Measurements from ENCODE around the gene DUOX1. TPM values are rescaled to one million over a fixed set of nuclear protein-coding genes. Genes with fewer than 3 reads are reported as not detected.

DUOX1 gene
- total RNA-seq, 4 donors from 2014 or later: 0.14 to 4.1 (median 0.64) TPM; not detected in 1

GRCh38 chr15:45162771-45163507, 33.1 kb downstream of the DUOX1 start:
- Histone ChIP-seq H3K27me3 (no peaks in the 10 kb centered on the region), H3K36me3 (no peaks in the 10 kb centered on the region), H3K27ac (no peak overlapping the region), H3K4me3 (no peak overlapping the region), H3K4me1 (peaks cover 10 to 21% (median 12%) of the 10 kb centered on the region in 4 donors), H3K9me3 (no peaks in the 10 kb centered on the region)
- intact Hi-C loops (cut with DNase I; ENCODE audit: low total_unique reads): loop anchor here (10.0 kb wide), 1 partner anchor 232 kb away; no protein-coding TSS in a partner anchor
- peak; percentile 80 for DNase-seq
- 13% methylated on average over 7 of the region's 7 CpGs; no CpG with 5 or more reads in 1 of the 2 donors for WGBS, 2 donors (ENCODE audit: low coverage in 1 of 2)
- in situ Hi-C loops (cut with MboI; ENCODE audit: low pct_ligation_motif_present in 1 of 4, low pct_unique_long_range_greater_than_20kb in 1 of 4, low sequenced_read_pairs in 3 of 4): loop anchor here in 2 of 4 donors (25.0 kb wide), 2 partner anchors 224 to 449 kb away; partner anchors contain the start of gene GATM (in 1 of the 2)
- no peak for TF ChIP-seq POLR2AphosphoS5 (IDR thresholded peaks at IDR 0.05)
- peak; percentile 77 to 88 (median 79) for TF ChIP-seq CTCF (IDR thresholded peaks at IDR 0.05)
- TF ChIP-seq EP300 (IDR thresholded peaks at IDR 0.05; ENCODE audit: low read depth): no peak
- TF ChIP-seq POLR2A (IDR thresholded peaks at IDR 0.05): no peak

DNA sequence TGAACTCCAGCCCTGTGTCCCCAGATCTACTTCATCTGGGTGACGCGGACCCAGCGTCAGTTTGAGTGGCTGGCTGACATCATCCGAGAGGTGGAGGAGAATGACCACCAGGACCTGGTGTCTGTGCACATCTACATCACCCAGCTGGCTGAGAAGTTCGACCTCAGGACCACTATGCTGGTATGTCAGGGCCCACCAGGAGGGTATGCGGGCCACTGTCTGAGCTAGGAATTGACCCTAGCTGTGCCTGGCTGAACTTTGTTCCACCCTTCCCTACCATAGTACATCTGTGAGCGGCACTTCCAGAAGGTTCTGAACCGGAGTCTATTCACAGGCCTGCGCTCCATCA, 33.7 kb downstream of the DUOX1 start:
- Histone ChIP-seq H3K27me3 (no peaks in the 10 kb centered on the region), H3K4me3 (no peak overlapping the region), H3K4me1 (peaks cover 10 to 21% (median 12%) of the 10 kb centered on the region in 4 donors), H3K36me3 (no peaks in the 10 kb centered on the region), H3K27ac (no peak overlapping the region), H3K9me3 (no peaks in the 10 kb centered on the region)
- DNase-seq: no peak
- 90% methylated on average over 9 of the region's 9 CpGs; no CpG with 5 or more reads in 1 of the 2 donors for WGBS, 2 donors (ENCODE audit: low coverage in 1 of 2)
- in situ Hi-C loops (cut with MboI; ENCODE audit: low pct_ligation_motif_present in 1 of 4, low pct_unique_long_range_greater_than_20kb in 1 of 4, low sequenced_read_pairs in 3 of 4) (loop anchor here in 2 of 4 donors (25.0 kb wide), 2 partner anchors 224 to 449 kb away; partner anchors contain the start of gene GATM (in 1 of the 2)), intact Hi-C loops (cut with DNase I; ENCODE audit: low total_unique reads) (loop anchor here (10.0 kb wide), 1 partner anchor 231 kb away; no protein-coding TSS in a partner anchor)
- TF ChIP-seq POLR2A (IDR thresholded peaks at IDR 0.05) (no peak), EP300 (IDR thresholded peaks at IDR 0.05; ENCODE audit: low read depth) (no peak), CTCF (IDR thresholded peaks at IDR 0.05) (no peak), POLR2AphosphoS5 (IDR thresholded peaks at IDR 0.05) (no peak)

DNA sequence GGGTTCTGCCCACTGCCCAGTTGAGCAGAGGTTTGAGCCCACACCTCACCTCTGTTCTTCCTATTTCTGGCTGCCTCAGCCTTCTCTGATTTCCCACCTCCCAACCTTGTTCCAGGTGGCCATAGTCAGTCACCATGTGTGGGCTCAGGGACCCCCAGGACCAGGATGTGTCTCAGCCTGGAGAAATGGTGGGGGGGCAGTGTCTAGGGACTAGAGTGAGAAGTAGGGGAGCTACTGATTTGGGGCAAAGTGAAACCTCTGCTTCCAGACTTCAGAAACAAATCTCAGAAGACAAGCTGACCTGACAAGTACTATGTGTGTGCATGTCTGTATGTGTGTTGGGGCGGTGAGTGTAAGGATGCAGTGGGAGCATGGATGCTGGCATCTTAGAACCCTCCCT, 35.1 kb downstream of the DUOX1 start:
- Histone ChIP-seq H3K9me3 (no peaks in the 10 kb centered on the region), H3K27me3 (no peaks in the 10 kb centered on the region), H3K4me3 (no peak overlapping the region), H3K4me1 (peaks cover 10 to 21% (median 12%) of the 10 kb centered on the region in 4 donors), H3K36me3 (no peaks in the 10 kb centered on the region), H3K27ac (peak overlapping the region in 1 of 4 donors; percentile 95)
- intact Hi-C loops (cut with DNase I; ENCODE audit: low total_unique reads) (loop anchor here (10.0 kb wide), 1 partner anchor 230 kb away; no protein-coding TSS in a partner anchor), in situ Hi-C loops (cut with MboI; ENCODE audit: low pct_ligation_motif_present in 1 of 4, low pct_unique_long_range_greater_than_20kb in 1 of 4, low sequenced_read_pairs in 3 of 4) (loop anchor here in 2 of 4 donors (25.0 kb wide), 2 partner anchors 222 to 447 kb away; partner anchors contain the start of gene GATM (in 1 of the 2))
- 100% methylated on average over 1 of the region's 1 CpG; no CpG with 5 or more reads in 1 of the 2 donors for WGBS, 2 donors (ENCODE audit: low coverage in 1 of 2)
- TF ChIP-seq POLR2A (IDR thresholded peaks at IDR 0.05) (no peak), EP300 (IDR thresholded peaks at IDR 0.05; ENCODE audit: low read depth) (no peak), CTCF (IDR thresholded peaks at IDR 0.05) (no peak), POLR2AphosphoS5 (IDR thresholded peaks at IDR 0.05) (no peak)
- DNase-seq: no peak

- Histone ChIP-seq H3K4me1 (peaks cover 10 to 21% (median 12%) of the 10 kb centered on the region in 4 donors), H3K27ac (peak overlapping the region; percentile 94 to 99 (median 96)), H3K27me3 (no peaks in the 10 kb centered on the region), H3K36me3 (no peaks in the 10 kb centered on the region), H3K4me3 (no peak overlapping the region), H3K9me3 (no peaks in the 10 kb centered on the region)
- no peak for DNase-seq
- WGBS, 2 donors (ENCODE audit: low coverage in 1 of 2): 82% methylated on average over 4 of the region's 5 CpGs; no CpG with 5 or more reads in 1 of the 2 donors
- intact Hi-C loops (cut with DNase I; ENCODE audit: low total_unique reads): loop anchor here (10.0 kb wide), 1 partner anchor 229 kb away; no protein-coding TSS in a partner anchor
- in situ Hi-C loops (cut with MboI; ENCODE audit: low pct_ligation_motif_present in 1 of 4, low pct_unique_long_range_greater_than_20kb in 1 of 4, low sequenced_read_pairs in 3 of 4): loop anchor here in 2 of 4 donors (25.0 kb wide), 2 partner anchors 222 to 447 kb away; partner anchors contain the start of gene GATM (in 1 of the 2)
- no peak for TF ChIP-seq EP300 (IDR thresholded peaks at IDR 0.05; ENCODE audit: low read depth)
- TF ChIP-seq POLR2AphosphoS5 (IDR thresholded peaks at IDR 0.05): no peak
- no peak for TF ChIP-seq POLR2A (IDR thresholded peaks at IDR 0.05)
- TF ChIP-seq CTCF (IDR thresholded peaks at IDR 0.05): no peak
These were observed 35.7 kb downstream of the DUOX1 start for GRCh38 chr15:45165536-45165935.
